ENCODE data around the gene KCNS3.

- TF ChIP-seq CTCF (conservative IDR thresholded peaks at IDR 0.05; ENCODE audit: low read depth, low read length) (no peak), POLR2A (IDR thresholded peaks at IDR 0.05; ENCODE audit: low read depth, low read length) (no peak), MXI1 (IDR thresholded peaks at IDR 0.05; ENCODE audit: borderline replicate concordance, low read depth, low read length) (no peak), BHLHE40 (IDR thresholded peaks at IDR 0.05; ENCODE audit: low read depth, low read length) (no peak), USF2 (IDR thresholded peaks at IDR 0.05; ENCODE audit: low read depth, low read length) (no peak), MAZ (IDR thresholded peaks at IDR 0.05; ENCODE audit: borderline replicate concordance, low read depth, low read length) (no peak), CEBPB (IDR thresholded peaks at IDR 0.05; ENCODE audit: low read depth, low read length) (no peak), ELK1 (IDR thresholded peaks at IDR 0.05; ENCODE audit: borderline replicate concordance, low read depth, low read length) (no peak), RAD21 (IDR thresholded peaks at IDR 0.05; ENCODE audit: low read length) (no peak), RCOR1 (IDR thresholded peaks at IDR 0.05; ENCODE audit: insufficient replicate concordance, low read length) (no peak)
Measured at GRCh38 chr2:17916584-17916983, 38.1 kb downstream of the KCNS3 start.

Measured in IMR-90 (cell line).